HEK293 (cell line): Measurements from ENCODE around the gene SLC35E4.

Experiments
- INSM2 ChIP-seq: fragments of 450-650 bp; formaldehyde crosslinking; IDR thresholded peaks from 2 replicates; pipeline ENCODE4 v1.5.1; 2016; ENCODE audit warnings: missing biosample characterization, missing genetic modification characterization
- KLF16 ChIP-seq: fragments of 450-650 bp; formaldehyde crosslinking; IDR thresholded peaks from 2 replicates; pipeline ENCODE4 v1.5.1; 2017; ENCODE audit warnings: missing biosample characterization, missing genetic modification characterization
- REST ChIP-seq: fragments of 450-650 bp; formaldehyde crosslinking; IDR thresholded peaks from 2 replicates; pipeline ENCODE4 v1.5.1; 2016; ENCODE audit warnings: missing biosample characterization, missing genetic modification characterization
- SCRT2 ChIP-seq: fragments of 450-650 bp; formaldehyde crosslinking; IDR thresholded peaks from 2 replicates; pipeline ENCODE4 v1.5.1; 2016; ENCODE audit warnings: missing biosample characterization, missing genetic modification characterization
- YY1 ChIP-seq: fragments of 450-650 bp; formaldehyde crosslinking; IDR thresholded peaks from 2 replicates; pipeline ENCODE4 v1.5.1; 2018; ENCODE audit warnings: missing biosample characterization, missing genetic modification characterization
- ZBTB20 ChIP-seq: fragments of 450-650 bp; formaldehyde crosslinking; IDR thresholded peaks from 2 replicates; pipeline ENCODE4 v1.5.1; 2016; ENCODE audit warnings: missing biosample characterization, missing genetic modification characterization
- ZBTB44 ChIP-seq: fragments of 450-650 bp; IDR thresholded peaks from 2 replicates; pipeline ENCODE4 v1.5.1; 2018; ENCODE audit warnings: missing biosample characterization, mild to moderate bottlenecking, missing genetic modification characterization
- ZBTB7A ChIP-seq: fragments of 450-650 bp; formaldehyde crosslinking; IDR thresholded peaks from 2 replicates; pipeline ENCODE4 v1.5.1; 2016; ENCODE audit warnings: low read depth, missing biosample characterization, missing genetic modification characterization
- ZNF133 ChIP-seq: fragments of 450-650 bp; formaldehyde crosslinking; IDR thresholded peaks from 2 replicates; pipeline ENCODE4 v1.5.1; 2016; ENCODE audit warnings: missing biosample characterization, missing genetic modification characterization
- ZNF140 ChIP-seq: fragments of 450-650 bp; formaldehyde crosslinking; IDR thresholded peaks from 2 replicates; pipeline ENCODE4 v1.5.1; 2016; ENCODE audit warnings: missing biosample characterization, missing genetic modification characterization
- ZNF155 ChIP-seq: fragments of 450-650 bp; formaldehyde crosslinking; IDR thresholded peaks from 2 replicates; pipeline ENCODE4 v1.5.1; 2016; ENCODE audit warnings: missing biosample characterization, missing genetic modification characterization
- ZNF157 ChIP-seq: fragments of 450-650 bp; formaldehyde crosslinking; IDR thresholded peaks from 2 replicates; pipeline ENCODE4 v1.5.1; 2016; ENCODE audit warnings: missing biosample characterization, missing genetic modification characterization
- ZNF175 ChIP-seq: fragments of 450-650 bp; formaldehyde crosslinking; IDR thresholded peaks from 2 replicates; pipeline ENCODE4 v1.5.1; 2016; ENCODE audit warnings: missing biosample characterization, missing genetic modification characterization
- ZNF184 ChIP-seq: fragments of 450-650 bp; IDR thresholded peaks from 2 replicates; pipeline ENCODE4 v1.5.1; 2018; ENCODE audit warnings: missing biosample characterization, mild to moderate bottlenecking, missing genetic modification characterization
- ZNF302 ChIP-seq: fragments of 450-650 bp; formaldehyde crosslinking; IDR thresholded peaks from 2 replicates; pipeline ENCODE4 v1.5.1; 2016; ENCODE audit warnings: missing biosample characterization, missing genetic modification characterization, low read depth
- ZNF366 ChIP-seq: fragments of 450-650 bp; formaldehyde crosslinking; conservative IDR thresholded peaks from 2 replicates; pipeline ENCODE4 v1.5.1; 2016; ENCODE audit warnings: missing biosample characterization, missing genetic modification characterization
- ZNF423 ChIP-seq: fragments of 450-650 bp; formaldehyde crosslinking; IDR thresholded peaks from 2 replicates; pipeline ENCODE4 v1.5.1; 2016; ENCODE audit warnings: missing biosample characterization, missing genetic modification characterization
- ZNF555 ChIP-seq: fragments of 450-650 bp; formaldehyde crosslinking; conservative IDR thresholded peaks from 2 replicates; pipeline ENCODE4 v1.5.1; 2017; ENCODE audit warnings: missing biosample characterization, mild to moderate bottlenecking, missing genetic modification characterization, inconsistent platforms
- ZNF596 ChIP-seq: fragments of 450-650 bp; IDR thresholded peaks from 2 replicates; pipeline ENCODE4 v1.5.0; 2018; ENCODE audit warnings: missing biosample characterization, mild to moderate bottlenecking, missing genetic modification characterization, moderate library complexity
- ZNF624 ChIP-seq: fragments of 450-650 bp; formaldehyde crosslinking; IDR thresholded peaks from 2 replicates; pipeline ENCODE4 v1.5.1; 2017; ENCODE audit warnings: missing biosample characterization, missing genetic modification characterization
- ZNF701 ChIP-seq: fragments of 450-650 bp; formaldehyde crosslinking; IDR thresholded peaks from 2 replicates; pipeline ENCODE4 v1.5.1; 2016; ENCODE audit warnings: missing biosample characterization, missing genetic modification characterization
- ZSCAN23 ChIP-seq: fragments of 450-650 bp; formaldehyde crosslinking; IDR thresholded peaks from 2 replicates; pipeline ENCODE4 v1.5.1; 2016; ENCODE audit warnings: missing biosample characterization, missing genetic modification characterization
- TF ChIP-seq, protein P1 (sequence below): fragments of 450-650 bp; formaldehyde crosslinking; IDR thresholded peaks from 2 replicates; pipeline ENCODE4 v1.5.0; 2017; ENCODE audit warnings: missing biosample characterization, missing genetic modification characterization, borderline replicate concordance
- TF ChIP-seq, protein P2 (sequence below): fragments of 450-650 bp; formaldehyde crosslinking; IDR thresholded peaks from 2 replicates; pipeline ENCODE4 v1.5.1; 2016; ENCODE audit warnings: missing biosample characterization, missing genetic modification characterization, low read depth
- TF ChIP-seq, protein P3 (sequence below): fragments of 450-650 bp; formaldehyde crosslinking; IDR thresholded peaks from 2 replicates; pipeline ENCODE4 v1.5.1; 2016; ENCODE audit warnings: missing biosample characterization, missing genetic modification characterization, borderline replicate concordance

The SLC35E4 gene

DNA sequence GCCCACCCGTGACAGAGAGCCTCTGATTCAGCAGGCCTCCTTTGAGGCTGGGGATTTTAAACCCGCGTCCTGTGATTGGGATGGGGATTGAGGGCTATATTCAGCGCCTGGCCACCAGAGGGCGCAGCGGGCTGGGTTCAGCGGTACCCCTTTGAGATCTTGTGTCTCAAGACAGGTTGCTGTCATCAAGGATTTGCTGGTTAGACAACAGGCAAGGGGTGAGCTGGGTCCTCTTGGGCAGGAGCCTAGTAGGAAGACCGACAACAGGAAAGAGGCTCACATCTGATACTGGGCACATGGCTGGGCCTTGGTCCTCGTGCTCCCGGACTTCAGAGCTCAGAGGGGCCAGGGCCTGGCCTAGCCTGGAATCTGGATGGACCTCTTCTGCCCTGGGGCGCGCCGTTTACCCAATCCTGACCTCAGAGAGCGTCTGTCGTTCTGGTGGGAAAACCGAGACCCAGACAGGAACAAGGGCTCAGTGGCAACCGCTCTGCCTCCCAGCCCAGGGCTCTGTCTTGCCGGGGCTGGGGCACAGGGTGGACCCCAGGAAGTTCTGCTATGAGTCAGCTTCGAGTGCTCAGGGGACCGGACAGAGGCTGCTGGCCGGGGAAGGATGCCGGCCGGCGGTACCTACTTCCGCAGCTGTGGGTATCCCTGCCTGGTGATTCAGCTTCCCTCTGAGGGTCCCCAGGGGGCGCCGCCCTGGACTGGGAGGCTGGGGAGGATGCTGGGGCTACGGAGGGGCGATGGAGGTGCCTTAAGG, 929 bp upstream of the SLC35E4 start (continued):
- TF ChIP-seq, protein P1, sequence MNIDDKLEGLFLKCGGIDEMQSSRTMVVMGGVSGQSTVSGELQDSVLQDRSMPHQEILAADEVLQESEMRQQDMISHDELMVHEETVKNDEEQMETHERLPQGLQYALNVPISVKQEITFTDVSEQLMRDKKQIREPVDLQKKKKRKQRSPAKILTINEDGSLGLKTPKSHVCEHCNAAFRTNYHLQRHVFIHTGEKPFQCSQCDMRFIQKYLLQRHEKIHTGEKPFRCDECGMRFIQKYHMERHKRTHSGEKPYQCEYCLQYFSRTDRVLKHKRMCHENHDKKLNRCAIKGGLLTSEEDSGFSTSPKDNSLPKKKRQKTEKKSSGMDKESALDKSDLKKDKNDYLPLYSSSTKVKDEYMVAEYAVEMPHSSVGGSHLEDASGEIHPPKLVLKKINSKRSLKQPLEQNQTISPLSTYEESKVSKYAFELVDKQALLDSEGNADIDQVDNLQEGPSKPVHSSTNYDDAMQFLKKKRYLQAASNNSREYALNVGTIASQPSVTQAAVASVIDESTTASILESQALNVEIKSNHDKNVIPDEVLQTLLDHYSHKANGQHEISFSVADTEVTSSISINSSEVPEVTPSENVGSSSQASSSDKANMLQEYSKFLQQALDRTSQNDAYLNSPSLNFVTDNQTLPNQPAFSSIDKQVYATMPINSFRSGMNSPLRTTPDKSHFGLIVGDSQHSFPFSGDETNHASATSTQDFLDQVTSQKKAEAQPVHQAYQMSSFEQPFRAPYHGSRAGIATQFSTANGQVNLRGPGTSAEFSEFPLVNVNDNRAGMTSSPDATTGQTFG (tag by site-specific recombination) = no peak
- peak; percentile 2; the same call in 1 of the 2 replicates for TF ChIP-seq ZNF157
- TF ChIP-seq, protein P2, sequence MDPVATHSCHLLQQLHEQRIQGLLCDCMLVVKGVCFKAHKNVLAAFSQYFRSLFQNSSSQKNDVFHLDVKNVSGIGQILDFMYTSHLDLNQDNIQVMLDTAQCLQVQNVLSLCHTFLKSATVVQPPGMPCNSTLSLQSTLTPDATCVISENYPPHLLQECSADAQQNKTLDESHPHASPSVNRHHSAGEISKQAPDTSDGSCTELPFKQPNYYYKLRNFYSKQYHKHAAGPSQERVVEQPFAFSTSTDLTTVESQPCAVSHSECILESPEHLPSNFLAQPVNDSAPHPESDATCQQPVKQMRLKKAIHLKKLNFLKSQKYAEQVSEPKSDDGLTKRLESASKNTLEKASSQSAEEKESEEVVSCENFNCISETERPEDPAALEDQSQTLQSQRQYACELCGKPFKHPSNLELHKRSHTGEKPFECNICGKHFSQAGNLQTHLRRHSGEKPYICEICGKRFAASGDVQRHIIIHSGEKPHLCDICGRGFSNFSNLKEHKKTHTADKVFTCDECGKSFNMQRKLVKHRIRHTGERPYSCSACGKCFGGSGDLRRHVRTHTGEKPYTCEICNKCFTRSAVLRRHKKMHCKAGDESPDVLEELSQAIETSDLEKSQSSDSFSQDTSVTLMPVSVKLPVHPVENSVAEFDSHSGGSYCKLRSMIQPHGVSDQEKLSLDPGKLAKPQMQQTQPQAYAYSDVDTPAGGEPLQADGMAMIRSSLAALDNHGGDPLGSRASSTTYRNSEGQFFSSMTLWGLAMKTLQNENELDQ (tag by site-specific recombination) = no peak
- TF ChIP-seq, protein P3, sequence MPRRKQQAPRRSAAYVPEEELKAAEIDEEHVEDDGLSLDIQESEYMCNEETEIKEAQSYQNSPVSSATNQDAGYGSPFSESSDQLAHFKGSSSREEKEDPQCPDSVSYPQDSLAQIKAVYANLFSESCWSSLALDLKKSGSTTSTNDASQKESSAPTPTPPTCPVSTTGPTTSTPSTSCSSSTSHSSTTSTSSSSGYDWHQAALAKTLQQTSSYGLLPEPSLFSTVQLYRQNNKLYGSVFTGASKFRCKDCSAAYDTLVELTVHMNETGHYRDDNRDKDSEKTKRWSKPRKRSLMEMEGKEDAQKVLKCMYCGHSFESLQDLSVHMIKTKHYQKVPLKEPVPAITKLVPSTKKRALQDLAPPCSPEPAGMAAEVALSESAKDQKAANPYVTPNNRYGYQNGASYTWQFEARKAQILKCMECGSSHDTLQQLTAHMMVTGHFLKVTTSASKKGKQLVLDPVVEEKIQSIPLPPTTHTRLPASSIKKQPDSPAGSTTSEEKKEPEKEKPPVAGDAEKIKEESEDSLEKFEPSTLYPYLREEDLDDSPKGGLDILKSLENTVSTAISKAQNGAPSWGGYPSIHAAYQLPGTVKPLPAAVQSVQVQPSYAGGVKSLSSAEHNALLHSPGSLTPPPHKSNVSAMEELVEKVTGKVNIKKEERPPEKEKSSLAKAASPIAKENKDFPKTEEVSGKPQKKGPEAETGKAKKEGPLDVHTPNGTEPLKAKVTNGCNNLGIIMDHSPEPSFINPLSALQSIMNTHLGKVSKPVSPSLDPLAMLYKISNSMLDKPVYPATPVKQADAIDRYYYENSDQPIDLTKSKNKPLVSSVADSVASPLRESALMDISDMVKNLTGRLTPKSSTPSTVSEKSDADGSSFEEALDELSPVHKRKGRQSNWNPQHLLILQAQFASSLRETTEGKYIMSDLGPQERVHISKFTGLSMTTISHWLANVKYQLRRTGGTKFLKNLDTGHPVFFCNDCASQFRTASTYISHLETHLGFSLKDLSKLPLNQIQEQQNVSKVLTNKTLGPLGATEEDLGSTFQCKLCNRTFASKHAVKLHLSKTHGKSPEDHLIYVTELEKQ = no peak
- TF ChIP-seq ZNF184 (tag by site-specific recombination) = peak; percentile 31; the same call in 1 of the 2 replicates
- TF ChIP-seq ZNF175 (tag by site-specific recombination) = no peak
- TF ChIP-seq ZNF155 (tag by site-specific recombination) = no peak
- TF ChIP-seq ZNF555 = no peak
- no peak for TF ChIP-seq KLF16 (tag by site-specific recombination)
- no peak for TF ChIP-seq ZNF366 (tag by site-specific recombination)
- TF ChIP-seq INSM2 (tag by site-specific recombination) = no peak
- no peak for TF ChIP-seq ZBTB7A (tag by site-specific recombination)
- no peak for TF ChIP-seq ZNF302 (tag by site-specific recombination)
- no peak for TF ChIP-seq ZNF133
- TF ChIP-seq YY1 (tag by site-specific recombination) = no peak
- TF ChIP-seq ZNF624 = no peak
- TF ChIP-seq ZNF423 (tag by site-specific recombination) = no peak
- no peak for TF ChIP-seq ZNF701
- no peak for TF ChIP-seq ZSCAN23 (tag by site-specific recombination)
- TF ChIP-seq SCRT2 (tag by site-specific recombination) = peak; percentile 69
- peak; percentile 97 for TF ChIP-seq ZBTB20 (tag by site-specific recombination)
- no peak for TF ChIP-seq REST (tag by site-specific recombination)
- TF ChIP-seq ZNF596 = no peak
- TF ChIP-seq ZNF140 (tag by site-specific recombination) = no peak
- TF ChIP-seq ZBTB44 (tag by site-specific recombination) = no peak
